COR-L47 (cell line): ENCODE measurements around the gene KRT81.
"Not testable (repeated sequence)": the region's sequence is repeated elsewhere in the genome, so short reads cannot be mapped to it uniquely, and the experiment has no call there.

Experiments used
- DNase-seq: peaks from one replicate; lab custom pipeline; 2025; lab: John Stamatoyannopoulos, UW

Gene KRT81

DNA sequence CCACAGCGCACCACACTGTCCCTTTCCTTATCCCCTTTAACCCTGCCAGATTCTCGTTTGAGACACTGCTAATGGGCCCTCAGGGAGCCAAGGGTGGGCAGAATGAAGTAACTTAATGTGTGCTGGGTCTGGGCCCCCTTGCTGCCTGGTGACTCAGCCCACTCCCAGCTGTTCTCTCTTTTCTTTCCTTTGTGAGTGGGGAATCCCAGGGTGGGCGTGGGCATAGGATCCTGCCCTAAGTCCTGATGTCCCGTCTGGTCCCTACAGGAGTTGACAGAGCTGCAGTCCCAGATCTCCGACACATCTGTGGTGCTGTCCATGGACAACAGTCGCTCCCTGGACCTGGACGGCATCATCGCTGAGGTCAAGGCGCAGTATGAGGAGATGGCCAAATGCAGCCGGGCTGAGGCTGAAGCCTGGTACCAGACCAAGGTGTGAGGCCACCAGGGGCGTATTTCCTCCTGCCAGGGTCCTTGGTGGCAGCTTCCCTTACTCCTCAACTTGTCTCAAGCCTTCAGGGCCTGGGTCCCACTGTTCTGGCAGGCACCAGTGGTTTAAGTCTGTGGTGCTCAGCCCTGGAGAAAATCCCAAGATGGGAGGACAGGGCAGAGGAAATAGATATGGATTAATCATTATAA is 50.0 kb downstream of the KRT81 start:
- DNase-seq: no peak

DNA sequence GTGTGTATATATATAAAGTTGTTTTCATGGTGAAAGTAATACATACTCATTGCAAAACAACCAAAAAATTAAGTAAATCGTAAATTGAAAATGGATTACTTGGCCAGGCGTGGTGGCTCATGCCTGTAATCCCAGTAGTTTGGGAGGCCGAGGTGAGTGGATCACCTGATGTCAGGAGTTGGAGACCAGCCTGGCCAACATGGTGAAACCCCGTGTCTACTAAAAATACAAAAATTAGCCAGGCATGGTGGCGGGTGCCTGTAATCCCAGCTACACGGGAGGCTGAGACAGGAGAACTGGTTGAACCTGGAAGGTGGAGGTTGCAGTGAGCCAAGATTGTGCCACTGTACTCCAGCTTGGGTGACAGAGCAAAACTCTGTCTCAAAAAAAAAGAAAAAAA is 51.1 kb downstream of the KRT81 start:
- not testable (repeated sequence) for DNase-seq

- no peak for DNase-seq
These were observed 51.6 kb downstream of the KRT81 start for GRCh38 chr12:52239767-52240166.

- no peak for DNase-seq
These were observed 52.3 kb downstream of the KRT81 start for GRCh38 chr12:52238916-52239646.

DNA sequence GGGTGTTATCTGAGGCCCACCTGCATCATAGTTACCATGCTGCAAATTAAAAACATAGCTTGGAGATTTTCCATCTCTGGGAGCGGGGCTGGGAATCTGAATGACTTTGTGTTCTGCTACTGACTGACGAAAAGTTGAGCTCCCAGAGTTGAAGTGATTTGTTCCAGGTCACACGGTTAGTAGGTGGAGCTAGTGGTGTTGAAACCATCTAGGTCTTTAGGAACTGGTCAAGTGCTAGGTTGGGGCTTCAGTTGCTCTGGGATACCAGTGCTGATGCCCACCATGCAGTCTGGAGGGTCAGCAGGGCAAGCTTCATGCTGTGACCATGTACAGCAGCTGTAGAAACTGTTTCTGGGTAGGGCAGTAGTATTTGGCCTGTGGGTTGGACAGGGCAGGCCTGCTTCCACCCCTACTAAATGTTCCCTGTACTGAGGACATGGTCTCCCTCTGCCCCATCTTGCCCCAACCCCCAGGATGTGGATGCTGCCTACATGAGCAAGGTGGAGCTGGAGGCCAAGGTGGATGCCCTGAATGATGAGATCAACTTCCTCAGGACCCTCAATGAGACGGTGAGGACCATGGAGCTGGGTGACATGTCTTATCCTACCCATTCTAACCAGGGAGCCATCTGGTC is 53.0 kb downstream of the KRT81 start:
- DNase-seq: no peak

GRCh38 chr12:52236386-52237050 is 54.8 kb downstream of the KRT81 start:
- DNase-seq: no peak
